ENCODE data around the gene PEAK3. TPM values are rescaled to one million over a fixed set of nuclear protein-coding genes. Genes with fewer than 3 reads are reported as not detected.
A peak's percentile ranks its signal among the peaks of the same experiment; 100 is the strongest.

The PEAK3 gene
- total and polyA plus RNA-seq, 10 of the 15 experiments (the other 5 are each of a cell fraction or from before 2014, with no cell fraction given), result 0.03 to 0.10 (median 0.05) TPM; not detected in 7

- TF ChIP-seq MLLT1 (IDR thresholded peaks at IDR 0.05) (peak; percentile 61), SMC3 (IDR thresholded peaks at IDR 0.05; ENCODE audit: borderline replicate concordance, low read length) (no peak), ZNF207 (IDR thresholded peaks at IDR 0.05; ENCODE audit: borderline replicate concordance) (peak; percentile 11; the same call in 1 of the 2 replicates), KAT2A (conservative IDR thresholded peaks at IDR 0.05; ENCODE audit: control insufficient read depth, low read depth, low read length) (no peak), LARP7 (IDR thresholded peaks at IDR 0.05) (0 out of 2 replicates have a peak, but pooled peaks have one; percentile 70), SRF (IDR thresholded peaks at IDR 0.05; ENCODE audit: low read depth in 2 of 2, low read length in 2 of 2) (0 out of 4 replicates have a peak, but pooled peaks of 1 of the 2 experiments have one; percentile 15), SPI1 (IDR thresholded peaks at IDR 0.05; ENCODE audit: borderline replicate concordance, insufficient read depth, low read depth, low read length) (peak; percentile 82), SMAD1 (IDR thresholded peaks at IDR 0.05; ENCODE audit: low read depth, partially characterized antibody) (no peak), NFIC (IDR thresholded peaks at IDR 0.05; ENCODE audit: low read depth, low read length) (no peak; the same call in 1 of the 2 replicates), E2F4 (IDR thresholded peaks at IDR 0.05; ENCODE audit: low read depth, low read length) (no peak), JUND (IDR thresholded peaks at IDR 0.05; ENCODE audit: low read depth, low read length) (no peak), NR2C1 (IDR thresholded peaks at IDR 0.05) (no peak), ZNF24 (IDR thresholded peaks at IDR 0.05) (no peak), IRF4 (IDR thresholded peaks at IDR 0.05; ENCODE audit: low read depth, low read length) (no peak), CUX1 (IDR thresholded peaks at IDR 0.05; ENCODE audit: insufficient replicate concordance, low read depth, low read length) (no peak)
- TF ChIP-seq, protein P1, sequence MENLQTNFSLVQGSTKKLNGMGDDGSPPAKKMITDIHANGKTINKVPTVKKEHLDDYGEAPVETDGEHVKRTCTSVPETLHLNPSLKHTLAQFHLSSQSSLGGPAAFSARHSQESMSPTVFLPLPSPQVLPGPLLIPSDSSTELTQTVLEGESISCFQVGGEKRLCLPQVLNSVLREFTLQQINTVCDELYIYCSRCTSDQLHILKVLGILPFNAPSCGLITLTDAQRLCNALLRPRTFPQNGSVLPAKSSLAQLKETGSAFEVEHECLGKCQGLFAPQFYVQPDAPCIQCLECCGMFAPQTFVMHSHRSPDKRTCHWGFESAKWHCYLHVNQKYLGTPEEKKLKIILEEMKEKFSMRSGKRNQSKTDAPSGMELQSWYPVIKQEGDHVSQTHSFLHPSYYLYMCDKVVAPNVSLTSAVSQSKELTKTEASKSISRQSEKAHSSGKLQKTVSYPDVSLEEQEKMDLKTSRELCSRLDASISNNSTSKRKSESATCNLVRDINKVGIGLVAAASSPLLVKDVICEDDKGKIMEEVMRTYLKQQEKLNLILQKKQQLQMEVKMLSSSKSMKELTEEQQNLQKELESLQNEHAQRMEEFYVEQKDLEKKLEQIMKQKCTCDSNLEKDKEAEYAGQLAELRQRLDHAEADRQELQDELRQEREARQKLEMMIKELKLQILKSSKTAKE (IDR thresholded peaks at IDR 0.05; ENCODE audit: low read depth, poor library complexity, severe bottlenecking), result no peak
- TF ChIP-seq, protein P2, sequence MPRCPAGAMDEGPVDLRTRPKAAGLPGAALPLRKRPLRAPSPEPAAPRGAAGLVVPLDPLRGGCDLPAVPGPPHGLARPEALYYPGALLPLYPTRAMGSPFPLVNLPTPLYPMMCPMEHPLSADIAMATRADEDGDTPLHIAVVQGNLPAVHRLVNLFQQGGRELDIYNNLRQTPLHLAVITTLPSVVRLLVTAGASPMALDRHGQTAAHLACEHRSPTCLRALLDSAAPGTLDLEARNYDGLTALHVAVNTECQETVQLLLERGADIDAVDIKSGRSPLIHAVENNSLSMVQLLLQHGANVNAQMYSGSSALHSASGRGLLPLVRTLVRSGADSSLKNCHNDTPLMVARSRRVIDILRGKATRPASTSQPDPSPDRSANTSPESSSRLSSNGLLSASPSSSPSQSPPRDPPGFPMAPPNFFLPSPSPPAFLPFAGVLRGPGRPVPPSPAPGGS (IDR thresholded peaks at IDR 0.05; ENCODE audit: borderline replicate concordance, insufficient read depth, low read depth, low read length, poor library complexity, severe bottlenecking), result peak; percentile 63
Measured at GRCh38 chr19:2289714-2290435, 7.9 kb upstream of the PEAK3 start (continued).
